ENCODE measurements around the gene PBRM1. TPM values are rescaled to one million over a fixed set of nuclear protein-coding genes. Genes with fewer than 3 reads are reported as not detected.

The PBRM1 gene
- total and polyA plus RNA-seq, 2 donors (not counting 3 experiments of a cell fraction or from before 2014, with no cell fraction given) = 26.7 to 87.1 TPM

GRCh38 chr3:52507359-52507758 lies 178.4 kb downstream of the PBRM1 start:
- peaks cover 10% of the 10 kb centered on the region for H3K4me1 ChIP-seq (ENCODE audit: control insufficient read depth, extremely low read depth, insufficient read depth, low read length)
- H3K9ac ChIP-seq (replicated peaks; ENCODE audit: extremely low read depth, insufficient read depth, low read length) = no peak overlapping the region
- FAIRE-seq = peak; percentile 15
- no peaks in the 10 kb centered on the region for H4K20me1 ChIP-seq (replicated peaks; ENCODE audit: control insufficient read depth, extremely low read depth, insufficient read depth, low read length)
- H3K36me3 ChIP-seq (ENCODE audit: control insufficient read depth in 2 of 2, extremely low read depth in 1 of 2, insufficient read depth in 2 of 2, low read length in 2 of 2) = peaks cover 28 to 85% of the 10 kb centered on the region in 2 experiments
- CTCF ChIA-PET = interaction anchor here (0.7 to 2.0 kb wide), 4 partner anchors 12 to 40 kb away, joined by 3 to 7 read pairs (median 4); partner anchors contain the start of gene STAB1
- BruUV-seq (replicated peaks) = no TSS peak
- no peak for TF ChIP-seq MYC (IDR thresholded peaks at IDR 0.05; ENCODE audit: low read depth, low read length)
- TF ChIP-seq GATA2 (IDR thresholded peaks at IDR 0.05; ENCODE audit: insufficient read depth, insufficient read length, low read depth, low read length) = no peak
- TF ChIP-seq CTCF (IDR thresholded peaks at IDR 0.05; ENCODE audit: extremely low read depth in 1 of 2, insufficient read depth in 1 of 2, low read depth in 1 of 2, low read length in 2 of 2) = no peak
- TF ChIP-seq JUN (IDR thresholded peaks at IDR 0.05; ENCODE audit: borderline replicate concordance, insufficient read depth, insufficient read length, low read depth) = no peak
- no peak for TF ChIP-seq EZH2 (IDR thresholded peaks at IDR 0.05; ENCODE audit: borderline replicate concordance, low read depth, low read length, severe bottlenecking)
- no peak for TF ChIP-seq MAX (IDR thresholded peaks at IDR 0.05; ENCODE audit: insufficient read depth, insufficient read length)
- no peak for TF ChIP-seq FOS (IDR thresholded peaks at IDR 0.05; ENCODE audit: borderline replicate concordance, insufficient read depth, low read length)
- TF ChIP-seq POLR2AphosphoS5 (IDR thresholded peaks at IDR 0.05; ENCODE audit: insufficient read depth, low read depth, low read length) = no peak
- TF ChIP-seq POLR2A (IDR thresholded peaks at IDR 0.05; ENCODE audit: low read depth, low read length) = no peak
- DNase-seq (ENCODE audit: low read depth, low spot score) = no peak
- no peak overlapping the region for H3K4me2 ChIP-seq (ENCODE audit: insufficient read depth, low read length)
- dilution Hi-C loops (cut with MboI; ENCODE audit: extremely low pct_ligation_motif_present, low sequenced_read_pairs) = no loop called here
- no peaks in the 10 kb centered on the region for H3K9me3 ChIP-seq (replicated peaks; ENCODE audit: control insufficient read depth, insufficient read depth, low read length)
- intact Hi-C loops (cut with micrococcal nuclease) = loop anchor here (1.0 kb wide), 1 partner anchor 12 kb away; the partner anchor contains the start of gene STAB1
- POLR2A ChIA-PET = no interaction called here
- no peak overlapping the region for H3K27ac ChIP-seq (ENCODE audit: insufficient read depth, low read depth, low read length)
- H3K79me2 ChIP-seq (ENCODE audit: control insufficient read depth, insufficient read depth, low read length) = peaks cover 3% of the 10 kb centered on the region
- H3K27me3 ChIP-seq (ENCODE audit: control insufficient read depth in 2 of 2, insufficient read depth in 2 of 2, low read length in 2 of 2) = no peaks in the 10 kb centered on the region
- H3K4me3 ChIP-seq (replicated peaks in 1 of 3; ENCODE audit: insufficient read depth in 1 of 3, low read depth in 1 of 3, low read length in 3 of 3) = no peak overlapping the region
- H3K9me1 ChIP-seq (replicated peaks; ENCODE audit: control insufficient read depth, extremely low read depth, insufficient read depth, low read length) = no peaks in the 10 kb centered on the region
- H2AFZ ChIP-seq (ENCODE audit: low read depth, low read length) = no peak overlapping the region
